ENCODE measurements around the gene OTC.

Gene OTC

GRCh38 chrX:38352362-38352761, at the start of gene OTC:
Gene OTC (plus strand): TSS chrX:38352604. CDS start chrX:38352697, 93 bp downstream.
- no peak for DNase-seq
- ATAC-seq: no peak

GRCh38 chrX:38304010-38304409, 48.4 kb upstream of the OTC start:
- no peak for DNase-seq
- ATAC-seq: no peak

GRCh38 chrX:38305971-38306370, 46.4 kb upstream of the OTC start:
- DNase-seq: no peak

GRCh38 chrX:38311743-38312142, 40.7 kb upstream of the OTC start:
- ATAC-seq: no peak
- DNase-seq: no peak

More at GRCh38 chrX:38305971-38306370, 46.4 kb upstream of the OTC start:
- ATAC-seq: no peak

- no peak for DNase-seq
- no peak for ATAC-seq
These were observed 40.0 kb upstream of the OTC start for GRCh38 chrX:38312436-38312835.

- ATAC-seq: no peak
- no peak for DNase-seq
These were observed 39.2 kb upstream of the OTC start for GRCh38 chrX:38313190-38313589.

- DNase-seq: no peak
- ATAC-seq: no peak
These were observed 37.2 kb upstream of the OTC start for GRCh38 chrX:38315186-38315585.

- no peak for DNase-seq
- ATAC-seq: no peak
These were observed 34.2 kb upstream of the OTC start for GRCh38 chrX:38318196-38318595.

- DNase-seq: no peak
These were observed 33.8 kb upstream of the OTC start for GRCh38 chrX:38318606-38319005.

GRCh38 chrX:38320819-38321218, 31.6 kb upstream of the OTC start:
- DNase-seq (no peak), ATAC-seq (no peak)

More at GRCh38 chrX:38318606-38319005, 33.8 kb upstream of the OTC start:
- ATAC-seq: no peak

GRCh38 chrX:38326086-38326485, 26.3 kb upstream of the OTC start:
- DNase-seq (no peak), ATAC-seq (no peak)

GRCh38 chrX:38327007-38327774, 25.2 kb upstream of the OTC start, which contains the start of gene RPGR:
Gene RPGR (minus strand): TSS chrX:38327509. CDS start chrX:38327367, 142 bp downstream.
- ATAC-seq (peak; percentile 98), DNase-seq (peak; percentile 91)

GRCh38 chrX:38327775-38328081, 24.7 kb upstream of the OTC start:
- ATAC-seq: no peak
- no peak for DNase-seq

- no peak for DNase-seq
- no peak for ATAC-seq
These were observed 19.9 kb upstream of the OTC start for GRCh38 chrX:38332505-38332904.

GRCh38 chrX:38335382-38335781, 17.0 kb upstream of the OTC start:
- DNase-seq (no peak), ATAC-seq (no peak)

- DNase-seq: no peak
- ATAC-seq: no peak
These were observed 15.7 kb upstream of the OTC start for GRCh38 chrX:38336538-38337240.

- ATAC-seq: no peak
- DNase-seq: no peak
These were observed 11.0 kb upstream of the OTC start for GRCh38 chrX:38341442-38341841.

- ATAC-seq: no peak
- no peak for DNase-seq
These were observed 9.3 kb upstream of the OTC start for GRCh38 chrX:38342853-38343778.

- DNase-seq: no peak
- ATAC-seq: no peak
These were observed 6.3 kb upstream of the OTC start for GRCh38 chrX:38346150-38346549.

GRCh38 chrX:38347136-38347535, 5.3 kb upstream of the OTC start:
- DNase-seq (no peak), ATAC-seq (peak; percentile 46)

GRCh38 chrX:38351346-38351745, 1.1 kb upstream of the OTC start:
- no peak for DNase-seq
- ATAC-seq: no peak

- DNase-seq (no peak), ATAC-seq (no peak)
These were observed 4.0 kb downstream of the OTC start for GRCh38 chrX:38356401-38356800.

All from stimulated activated naive CD8-positive, alpha-beta T cell treated with anti-CD3 and anti-CD28 coated beads, Interleukin-15, Interleukin-2, amounts not matched to agents 100 U/mL and 50 U/mL, for 24 hours (primary cell).